HG03280 (cell line): Measurements from ENCODE around the gene FANCC.
"Not testable (repeated sequence)": the region's sequence is repeated elsewhere in the genome, so short reads cannot be mapped to it uniquely, and the experiment has no call there.

Experiments
- ATAC-seq: cut with Tn5 transposase; IDR thresholded peaks from one replicate; pipeline ENCODE4 v1.9.1; 2021; ENCODE audit warnings: mild to moderate bottlenecking, moderate library complexity; ENCODE audit not compliant: unreplicated experiment

FANCC gene

GRCh38 chr9:95239071-95239470, 78.4 kb downstream of the FANCC start:
- ATAC-seq, result no peak

- no peak for ATAC-seq
Observed at GRCh38 chr9:95237336-95237735, 80.2 kb downstream of the FANCC start.

- no peak for ATAC-seq
Observed at GRCh38 chr9:95230046-95230445, 87.5 kb downstream of the FANCC start.

- no peak for ATAC-seq
Observed at GRCh38 chr9:95229230-95229915, 88.1 kb downstream of the FANCC start.

GRCh38 chr9:95226921-95227320, 90.6 kb downstream of the FANCC start:
- ATAC-seq, result no peak

- ATAC-seq, result no peak
Observed at GRCh38 chr9:95225726-95226106, 91.8 kb downstream of the FANCC start.

GRCh38 chr9:95225076-95225725, 92.3 kb downstream of the FANCC start:
- no peak for ATAC-seq

- no peak for ATAC-seq
Observed at GRCh38 chr9:95224376-95225019, 93.0 kb downstream of the FANCC start.

GRCh38 chr9:95220352-95220751, 97.2 kb downstream of the FANCC start:
- not testable (repeated sequence) for ATAC-seq

GRCh38 chr9:95218773-95219172, 98.7 kb downstream of the FANCC start:
- no peak for ATAC-seq

GRCh38 chr9:95217936-95218335, 99.6 kb downstream of the FANCC start:
- ATAC-seq, result no peak

- ATAC-seq, result no peak
Observed at GRCh38 chr9:95215336-95215898, 102.1 kb downstream of the FANCC start.

- ATAC-seq, result no peak
Observed at GRCh38 chr9:95213117-95213516, 104.4 kb downstream of the FANCC start.

- no peak for ATAC-seq
Observed at GRCh38 chr9:95211028-95211427, 106.5 kb downstream of the FANCC start.

- ATAC-seq, result no peak
Observed at GRCh38 chr9:95207403-95207802, 110.1 kb downstream of the FANCC start.

- no peak for ATAC-seq
Observed at GRCh38 chr9:95206143-95206542, 111.4 kb downstream of the FANCC start.

GRCh38 chr9:95204710-95205109, 112.8 kb downstream of the FANCC start:
- no peak for ATAC-seq

- no peak for ATAC-seq
Observed at GRCh38 chr9:95204310-95204709, 113.2 kb downstream of the FANCC start.

GRCh38 chr9:95203019-95203418, 114.5 kb downstream of the FANCC start:
- ATAC-seq, result not testable (repeated sequence)

GRCh38 chr9:95202076-95202681, 115.3 kb downstream of the FANCC start:
- no peak for ATAC-seq

GRCh38 chr9:95201206-95201605, 116.3 kb downstream of the FANCC start:
- no peak for ATAC-seq
